HG03575 (cell line): Measurements from ENCODE around the gene TSHZ2.

Experiments
- ATAC-seq: cut with Tn5 transposase; IDR thresholded peaks from one replicate; pipeline ENCODE4 v1.9.1; 2021; ENCODE audit not compliant: unreplicated experiment, insufficient number of reproducible peaks, low FRiP score; ENCODE audit errors: extremely low read depth

Gene TSHZ2

GRCh38 chr20:53141201-53142050 is 169.3 kb downstream of the TSHZ2 start:
- ATAC-seq: no peak

GRCh38 chr20:53142225-53143127 is 170.3 kb downstream of the TSHZ2 start:
- no peak for ATAC-seq

- no peak for ATAC-seq
Measured at GRCh38 chr20:53146201-53146891, 174.2 kb downstream of the TSHZ2 start.

- no peak for ATAC-seq
Measured at GRCh38 chr20:53148771-53149147, 176.6 kb downstream of the TSHZ2 start.

- ATAC-seq: no peak
Measured at GRCh38 chr20:53149148-53149889, 177.2 kb downstream of the TSHZ2 start.

- ATAC-seq: no peak
Measured at GRCh38 chr20:53149890-53150205, 177.7 kb downstream of the TSHZ2 start.

- no peak for ATAC-seq
Measured at GRCh38 chr20:53150532-53150931, 178.4 kb downstream of the TSHZ2 start.

GRCh38 chr20:53152228-53152627 is 180.1 kb downstream of the TSHZ2 start:
- no peak for ATAC-seq

GRCh38 chr20:53154540-53154939 is 182.4 kb downstream of the TSHZ2 start:
- no peak for ATAC-seq

GRCh38 chr20:53157443-53158408 is 185.6 kb downstream of the TSHZ2 start:
- peak; percentile 76 for ATAC-seq

- no peak for ATAC-seq
Measured at GRCh38 chr20:53159160-53159559, 187.0 kb downstream of the TSHZ2 start.

- ATAC-seq: no peak
Measured at GRCh38 chr20:53161073-53161472, 188.9 kb downstream of the TSHZ2 start.

- ATAC-seq: no peak
Measured at GRCh38 chr20:53161473-53161872, 189.3 kb downstream of the TSHZ2 start.

GRCh38 chr20:53162251-53162835 is 190.2 kb downstream of the TSHZ2 start:
- no peak for ATAC-seq

GRCh38 chr20:53163486-53163885 is 191.3 kb downstream of the TSHZ2 start:
- no peak for ATAC-seq

- no peak for ATAC-seq
Measured at GRCh38 chr20:53164072-53164471, 191.9 kb downstream of the TSHZ2 start.

GRCh38 chr20:53165452-53165851 is 193.3 kb downstream of the TSHZ2 start:
- no peak for ATAC-seq

GRCh38 chr20:53168491-53168890 is 196.3 kb downstream of the TSHZ2 start:
- ATAC-seq: no peak
